SKM-1 treated with dmso at 0.1 percent for 144 hours (cell line): ENCODE data around the gene ABCC3.

Experiments used
- DNase-seq: peaks from one replicate; lab custom pipeline; 2025; ENCODE audit not compliant: unreplicated experiment; lab: John Stamatoyannopoulos, UW

Gene ABCC3

DNA sequence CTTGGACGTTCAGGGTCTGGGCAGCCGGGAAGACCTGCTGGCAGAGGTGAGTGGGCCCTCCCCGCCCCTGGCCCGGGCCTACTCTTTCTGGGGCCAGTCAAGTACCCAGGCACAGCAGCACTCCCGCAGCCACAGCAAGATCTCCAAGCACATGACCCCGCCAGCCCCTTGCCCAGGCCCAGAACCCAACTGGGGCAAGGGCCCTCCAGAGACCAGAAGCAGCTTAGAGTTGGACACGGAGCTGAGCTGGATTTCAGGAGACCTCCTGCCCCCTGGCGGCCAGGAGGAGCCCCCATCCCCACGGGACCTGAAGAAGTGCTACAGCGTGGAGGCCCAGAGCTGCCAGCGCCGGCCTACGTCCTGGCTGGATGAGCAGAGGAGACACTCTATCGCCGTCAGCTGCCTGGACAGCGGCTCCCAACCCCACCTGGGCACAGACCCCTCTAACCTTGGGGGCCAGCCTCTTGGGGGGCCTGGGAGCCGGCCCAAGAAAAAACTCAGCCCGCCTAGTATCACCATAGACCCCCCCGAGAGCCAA is 8.6 kb upstream of the ABCC3 start:
- peak; percentile 61 for DNase-seq

DNA sequence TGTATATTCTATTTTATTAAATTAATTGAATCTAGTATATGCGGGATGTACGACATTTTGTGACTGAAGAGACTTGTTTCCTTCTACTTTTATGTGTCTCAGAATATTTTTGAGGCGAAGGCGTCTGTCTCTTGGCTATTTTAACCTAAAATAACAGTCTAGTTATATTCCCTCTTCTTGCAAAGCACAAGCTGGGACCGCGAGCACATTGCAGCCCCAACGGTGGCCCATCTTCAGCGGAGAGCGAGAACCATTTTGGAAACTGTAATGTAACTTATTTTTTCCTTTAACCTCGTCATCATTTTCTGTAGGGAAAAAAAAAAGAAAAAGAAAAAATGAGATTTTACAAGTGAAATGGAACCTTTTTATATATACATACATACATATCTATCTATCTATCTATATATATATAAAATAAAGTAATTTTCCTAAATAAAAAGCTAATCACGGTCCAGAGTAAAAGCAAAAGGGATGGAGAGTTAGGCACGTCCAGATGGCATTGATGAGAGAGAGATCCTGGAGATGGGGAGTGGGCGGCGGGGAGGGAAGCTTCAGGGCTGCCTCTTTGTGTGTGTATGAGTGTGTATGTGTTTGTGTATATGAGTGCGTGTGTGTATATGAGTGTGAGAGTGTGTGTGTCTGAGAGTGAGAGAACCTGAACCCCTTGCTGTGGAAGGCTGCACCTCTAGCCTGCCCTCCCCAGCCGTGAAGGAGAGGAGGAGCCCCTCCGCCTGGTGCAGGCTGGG is 7.5 kb upstream of the ABCC3 start:
- no peak for DNase-seq

DNA sequence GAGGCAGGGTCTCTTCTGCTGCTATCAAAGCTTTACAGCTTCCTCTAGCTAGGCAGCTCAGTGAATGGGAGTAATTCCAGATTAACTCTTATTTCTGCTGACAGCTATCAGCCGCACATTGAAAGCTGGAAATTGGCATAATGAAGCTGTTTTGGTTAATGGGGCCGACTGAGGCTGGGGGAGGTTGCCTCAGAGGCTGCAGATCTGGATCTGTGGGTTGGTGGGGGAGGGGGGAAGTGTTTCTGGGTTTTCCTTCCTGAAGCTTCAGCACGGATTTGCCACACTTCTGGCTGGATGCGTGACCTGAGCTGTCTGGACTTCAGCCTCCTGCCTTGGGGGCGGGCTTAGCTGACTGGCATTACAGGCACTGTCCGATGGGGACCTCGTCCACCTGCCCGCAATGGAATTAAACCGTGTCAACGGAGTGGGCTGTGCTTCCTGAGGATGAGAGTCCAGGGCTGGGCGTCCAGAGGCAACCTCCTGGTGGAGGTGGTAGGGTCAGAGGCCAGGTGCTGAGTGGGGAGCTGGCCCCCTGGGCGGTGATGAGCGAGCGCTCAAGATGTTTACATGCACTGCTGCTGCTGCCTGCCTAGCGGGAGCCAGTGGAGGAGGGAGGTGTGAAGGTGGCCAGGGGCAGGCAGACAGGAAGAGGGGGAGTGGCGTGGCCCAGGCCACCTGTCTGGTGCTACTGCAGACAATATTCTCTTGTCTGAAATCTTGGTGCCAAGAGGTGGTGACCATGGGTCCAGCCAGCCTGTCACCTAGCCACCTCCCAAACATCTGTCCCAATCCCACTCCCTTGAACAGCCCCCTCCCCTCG is 6.7 kb upstream of the ABCC3 start:
- no peak for DNase-seq

DNA sequence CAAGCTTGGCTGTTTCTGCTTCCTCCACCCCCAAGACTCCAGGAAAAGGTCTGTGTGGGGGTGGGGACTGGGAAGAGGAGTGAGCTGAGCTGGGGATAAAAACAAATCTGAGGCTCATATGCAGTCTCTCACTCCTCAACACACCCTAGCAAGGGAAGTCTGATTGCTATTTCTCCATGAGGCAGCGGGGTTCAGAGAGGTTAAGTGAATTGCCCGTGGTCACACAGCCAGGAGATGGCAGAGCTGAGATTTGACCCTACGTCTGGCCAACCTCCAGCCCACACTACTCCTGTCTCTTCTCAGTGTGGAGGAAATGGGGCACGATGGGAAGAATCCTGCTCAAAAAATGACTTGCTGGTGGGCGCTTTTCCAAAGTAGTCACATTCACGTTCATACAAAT is 4.8 kb upstream of the ABCC3 start:
- no peak for DNase-seq

DNA sequence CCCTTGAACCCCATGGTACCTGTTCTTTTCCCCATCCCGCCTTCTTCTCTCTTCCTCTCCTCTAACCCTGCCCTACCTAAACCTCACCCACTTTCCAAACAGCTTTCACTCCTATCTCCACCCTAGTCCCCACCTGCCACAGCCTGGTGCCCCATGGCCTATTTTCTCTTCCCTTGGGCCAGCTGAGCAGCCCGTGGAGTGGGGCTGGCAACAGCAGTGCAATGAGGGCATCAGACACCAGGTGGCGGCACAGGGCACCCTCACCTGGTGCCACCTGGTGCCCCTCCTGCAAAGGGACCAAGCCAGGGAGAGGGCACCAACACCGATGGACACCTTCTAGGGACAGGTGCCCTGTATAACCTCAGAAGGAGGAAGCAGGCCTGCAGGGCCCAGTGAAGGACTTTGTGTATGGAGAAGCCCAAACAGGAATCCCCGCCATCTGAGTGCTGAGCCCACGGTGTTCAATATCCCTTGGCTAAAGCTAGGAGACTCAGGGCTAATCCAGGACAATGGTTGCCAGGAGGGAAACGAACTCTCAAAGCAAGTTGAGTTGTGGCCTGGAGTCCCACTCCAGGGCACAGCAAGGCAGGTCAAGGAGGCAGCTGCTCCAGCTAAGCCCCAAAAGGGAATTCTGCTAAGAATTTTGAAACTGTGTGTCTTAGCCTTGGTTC is 4.0 kb upstream of the ABCC3 start:
- DNase-seq: no peak

DNA sequence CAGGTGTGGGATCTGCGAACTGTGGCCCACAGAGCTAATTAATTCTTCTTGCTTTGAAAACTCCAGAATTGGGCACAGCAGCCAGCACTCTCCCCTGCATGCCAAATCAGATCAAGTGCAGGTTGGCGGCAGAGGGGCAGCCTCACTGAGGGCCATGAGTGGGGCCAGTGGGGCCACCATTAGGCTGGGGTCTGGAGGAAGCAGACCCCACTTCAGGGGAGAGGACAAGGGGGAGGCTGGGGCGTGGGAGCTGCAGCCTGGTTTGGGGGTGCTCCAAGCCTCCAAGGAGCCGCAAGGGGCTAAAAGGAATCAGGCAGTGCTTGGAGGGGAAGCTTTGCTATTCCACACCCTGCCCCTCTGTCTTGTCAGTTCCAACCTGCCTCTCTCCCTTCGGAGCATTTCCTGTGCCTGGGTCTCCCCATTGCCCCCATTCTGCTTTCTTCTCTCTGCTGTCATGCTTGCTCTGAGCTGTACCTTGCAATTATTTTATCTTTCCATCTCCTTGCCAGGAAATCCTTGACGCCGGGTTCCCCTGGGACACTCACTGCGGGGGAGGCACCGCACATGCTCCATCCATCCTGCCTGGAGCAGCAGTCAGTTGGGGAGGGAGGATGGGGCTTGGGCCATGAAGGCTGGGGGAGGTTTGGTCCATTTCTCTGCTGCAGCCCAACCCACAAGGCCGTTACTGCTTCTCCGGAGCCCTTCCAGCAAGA is 3.3 kb upstream of the ABCC3 start:
- no peak for DNase-seq

DNA sequence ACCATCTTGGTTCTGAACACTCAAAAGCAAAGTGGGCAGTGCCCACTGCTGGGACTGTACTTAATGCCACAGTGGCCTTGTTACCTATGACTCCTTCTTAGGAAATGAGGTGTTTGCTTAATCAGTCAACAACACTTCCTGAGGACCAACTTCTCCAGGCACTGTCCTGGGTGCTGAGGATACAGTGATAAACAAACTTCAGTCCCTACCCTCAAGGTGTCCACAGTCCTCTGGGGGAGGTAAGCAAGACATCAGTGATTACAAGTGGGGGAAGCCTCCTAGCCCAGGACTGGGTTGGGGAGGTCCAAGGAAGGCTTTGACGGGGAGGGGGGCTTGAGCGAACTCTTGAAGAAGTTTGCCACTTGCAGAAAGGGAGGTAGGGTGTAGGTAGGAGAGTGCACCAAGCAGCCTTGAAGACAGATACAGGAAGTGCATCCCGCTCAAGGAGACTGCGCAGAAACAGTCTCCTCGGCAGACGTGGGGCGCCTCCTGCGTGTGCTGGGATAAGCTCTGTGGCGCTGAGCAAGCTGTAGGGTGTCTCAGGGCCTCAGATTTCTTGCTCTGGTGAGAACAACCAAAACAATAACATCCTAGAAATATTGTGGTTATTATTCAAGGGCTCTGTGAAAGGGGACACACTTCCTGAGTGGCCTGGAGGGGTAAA is 2.6 kb upstream of the ABCC3 start:
- DNase-seq: no peak

DNA sequence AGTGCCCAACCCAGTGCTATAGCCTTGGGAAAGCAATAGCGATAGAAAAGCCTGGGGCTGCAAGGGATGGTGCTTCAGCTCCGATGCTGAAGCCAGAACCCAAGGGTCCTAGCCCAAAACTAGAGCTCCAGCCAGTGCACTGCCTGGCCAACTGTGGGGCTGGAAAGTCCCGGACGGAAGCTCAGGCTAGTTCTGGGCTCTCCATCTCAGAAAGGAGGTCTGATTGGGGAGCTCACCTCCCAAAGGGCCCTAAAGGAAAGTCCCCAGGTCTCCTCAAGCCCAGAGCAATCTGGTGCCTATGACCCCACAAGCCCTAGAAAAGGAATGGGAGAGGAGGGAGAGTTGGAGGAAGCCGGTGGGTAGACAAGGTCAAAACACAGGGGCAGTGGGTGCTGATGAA is 2.0 kb upstream of the ABCC3 start:
- DNase-seq: no peak

DNA sequence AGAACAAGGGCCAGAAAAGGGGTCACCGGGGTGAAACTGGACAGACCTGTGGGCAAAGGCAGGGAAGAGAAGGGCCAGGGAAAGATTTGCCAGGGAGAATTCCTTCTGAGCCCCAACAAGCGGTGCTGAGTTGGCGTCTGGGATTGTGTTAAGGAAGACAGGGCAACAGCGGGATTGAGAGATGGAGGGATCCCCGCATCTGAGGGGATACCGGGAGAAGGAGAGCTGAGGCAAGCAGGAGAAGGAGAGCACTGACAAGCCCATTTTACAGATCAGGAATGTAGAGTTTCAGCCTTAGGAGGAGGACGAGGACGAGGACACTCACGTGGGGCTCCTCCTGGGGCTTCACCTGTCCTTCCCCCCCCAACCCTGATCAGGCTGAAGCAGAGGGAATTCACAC is 998 bp upstream of the ABCC3 start:
- DNase-seq: no peak

DNA sequence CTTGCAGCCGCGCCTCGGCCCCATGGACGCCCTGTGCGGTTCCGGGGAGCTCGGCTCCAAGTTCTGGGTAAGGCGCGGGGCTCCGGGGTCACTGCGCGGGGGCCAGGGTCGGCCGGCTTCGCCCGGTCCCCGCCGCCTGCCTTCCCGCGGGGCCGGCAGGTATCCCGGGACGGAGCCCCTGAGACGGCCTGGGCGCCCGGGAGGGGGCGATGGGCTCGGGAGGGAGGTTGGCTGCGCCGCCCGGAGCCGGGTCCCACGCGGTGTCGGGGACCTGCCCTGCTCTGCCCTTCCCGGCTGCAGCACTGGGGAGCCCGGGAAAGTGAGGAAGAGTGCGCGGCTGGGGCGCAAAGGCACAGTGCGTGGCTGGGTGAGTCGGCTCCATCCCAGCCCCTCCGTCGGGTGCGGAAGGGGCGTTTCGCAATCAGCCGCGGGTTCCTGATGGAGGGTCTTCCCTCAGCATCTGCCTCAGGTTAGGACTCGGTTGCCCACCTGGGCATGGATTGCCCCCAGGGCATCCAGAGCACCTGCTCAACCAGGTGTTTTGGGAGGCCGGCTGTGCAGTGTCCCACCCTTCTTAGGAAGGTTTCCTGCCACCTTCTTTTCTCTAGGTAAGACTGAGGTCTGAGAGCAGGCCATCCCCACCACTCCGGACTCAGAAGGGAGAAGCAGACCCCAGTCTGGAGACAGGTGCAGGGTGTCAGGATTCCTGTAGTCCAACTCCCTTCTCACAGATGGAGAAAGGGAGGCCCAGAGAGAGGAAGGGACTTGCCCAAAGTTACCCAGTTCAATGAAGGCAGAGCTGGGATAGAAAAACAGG is 442 bp downstream of the ABCC3 start:
- DNase-seq: no peak

DNA sequence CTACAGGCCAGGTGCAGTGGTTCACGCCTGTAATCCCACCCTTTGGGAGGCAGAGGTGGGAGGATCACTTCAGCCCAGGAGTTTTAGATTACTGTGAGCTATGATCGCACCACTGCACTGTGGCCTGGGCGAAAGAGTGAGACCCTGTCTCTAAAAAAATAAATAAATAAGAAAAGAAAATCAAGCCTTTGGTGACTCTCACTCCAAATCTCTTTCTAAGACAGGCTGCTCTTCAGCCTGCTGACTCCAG is 976 bp downstream of the ABCC3 start:
- no peak for DNase-seq

DNA sequence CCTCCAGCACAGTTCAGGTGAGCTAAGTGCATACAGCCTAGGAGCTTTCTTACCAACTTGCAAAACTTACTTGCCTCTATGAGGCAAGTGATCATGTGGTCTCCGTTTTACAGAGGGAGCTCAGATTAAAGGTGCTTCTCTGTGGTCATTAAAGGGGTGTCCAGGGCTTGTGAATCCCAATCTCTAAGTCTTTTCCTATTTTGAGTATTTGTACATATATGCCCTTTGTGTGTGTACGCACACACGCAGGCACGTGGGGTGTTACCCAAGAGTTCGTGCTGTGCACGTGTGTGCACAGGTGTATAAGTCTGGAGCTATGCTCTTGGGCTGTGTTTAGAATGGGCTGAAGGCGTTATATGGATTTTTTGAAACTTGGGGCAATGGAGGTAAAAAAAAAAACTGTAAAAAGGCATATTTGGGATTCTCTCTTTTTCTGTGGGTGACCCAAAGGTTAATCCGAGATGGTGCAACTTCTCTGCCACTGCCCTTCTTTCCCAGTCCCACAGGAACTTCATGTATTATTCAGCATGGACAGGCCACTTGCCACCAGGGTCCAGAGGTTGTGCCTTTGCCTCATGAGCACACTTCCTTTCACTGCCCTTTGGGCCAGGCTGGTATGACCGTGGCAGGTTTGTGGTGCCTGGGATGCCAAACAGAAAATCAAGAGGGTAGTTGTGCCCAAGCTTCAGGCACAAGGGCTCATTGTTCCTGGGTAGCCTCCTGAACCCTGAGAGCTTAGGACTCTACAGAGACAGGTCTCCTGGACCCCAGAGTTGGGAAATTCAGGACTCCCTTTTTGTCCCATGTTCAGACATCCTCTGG is 1.5 kb downstream of the ABCC3 start:
- DNase-seq: no peak

DNA sequence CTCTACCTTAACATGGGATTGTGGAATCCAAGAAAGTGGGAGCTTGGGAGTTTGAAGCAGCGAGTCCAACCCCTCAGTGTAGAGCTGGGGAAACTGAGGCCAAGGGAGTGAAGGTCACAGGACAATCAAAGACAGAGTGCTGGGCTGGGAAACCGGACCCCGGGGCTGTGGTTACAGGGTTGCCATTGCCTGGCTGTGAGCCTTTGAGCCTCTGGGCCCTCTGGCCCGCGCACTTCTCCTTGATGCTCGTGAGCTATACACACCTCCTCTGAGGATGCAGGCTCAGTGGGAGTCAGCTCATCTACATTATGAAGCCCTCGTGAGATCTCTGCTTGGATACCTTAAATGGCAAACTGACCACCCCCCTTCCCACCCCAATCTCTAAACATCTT is 2.1 kb downstream of the ABCC3 start:
- no peak for DNase-seq

DNA sequence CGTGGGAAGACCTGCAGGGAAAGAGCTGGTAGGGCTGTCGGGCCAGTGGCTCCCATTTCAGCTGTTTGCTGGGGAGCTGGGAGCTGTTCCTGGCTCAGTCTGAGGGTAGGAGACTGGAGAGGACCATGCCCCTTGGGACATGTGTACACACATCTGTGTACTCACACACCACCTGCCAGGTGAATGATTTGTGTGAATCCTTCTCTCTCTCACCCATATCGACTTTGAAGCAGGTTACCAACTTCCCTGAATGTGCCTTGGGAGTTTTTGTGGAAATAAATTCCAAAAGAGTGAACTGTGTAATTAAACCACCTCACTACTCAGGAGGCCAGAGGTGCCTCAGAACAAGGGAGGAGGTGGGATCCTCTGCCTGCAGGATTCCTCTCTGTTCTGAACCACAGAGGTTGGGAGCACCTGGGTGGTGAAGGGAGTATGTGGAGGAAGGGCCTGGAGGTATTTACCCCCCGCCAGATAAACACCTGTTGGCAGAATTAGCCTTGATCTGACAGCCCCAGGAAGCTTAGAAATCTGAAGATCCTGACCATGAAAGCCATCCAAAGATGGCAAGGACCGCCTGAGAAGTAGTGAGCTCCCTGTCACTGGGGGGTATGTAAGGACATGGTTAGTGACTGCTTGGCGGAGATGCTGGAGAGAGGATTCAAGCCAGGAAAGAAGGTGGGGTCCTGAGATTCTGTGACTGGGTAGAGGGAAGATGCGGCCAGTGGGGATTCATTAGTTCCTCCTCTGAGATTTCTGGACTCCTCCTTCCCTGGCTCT is 3.3 kb downstream of the ABCC3 start:
- DNase-seq: no peak

DNA sequence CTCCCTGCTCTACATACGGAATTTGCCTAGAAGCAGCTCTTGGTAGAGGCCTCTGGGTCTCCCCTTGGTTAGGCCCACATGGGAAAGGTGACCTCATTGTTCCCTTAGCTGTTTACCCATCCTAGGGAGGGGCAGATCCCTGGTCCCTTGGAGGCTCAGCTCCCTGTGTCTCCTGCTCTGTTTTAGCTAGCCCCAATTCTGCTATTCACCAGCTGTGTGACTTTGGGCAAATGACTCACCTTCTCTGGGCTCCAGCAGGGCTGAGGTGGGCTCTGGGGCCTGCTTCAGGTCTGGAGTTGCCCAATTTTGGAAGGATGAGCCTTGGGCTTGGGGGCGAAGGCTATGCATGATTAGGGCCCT is 3.9 kb downstream of the ABCC3 start:
- DNase-seq: no peak

DNA sequence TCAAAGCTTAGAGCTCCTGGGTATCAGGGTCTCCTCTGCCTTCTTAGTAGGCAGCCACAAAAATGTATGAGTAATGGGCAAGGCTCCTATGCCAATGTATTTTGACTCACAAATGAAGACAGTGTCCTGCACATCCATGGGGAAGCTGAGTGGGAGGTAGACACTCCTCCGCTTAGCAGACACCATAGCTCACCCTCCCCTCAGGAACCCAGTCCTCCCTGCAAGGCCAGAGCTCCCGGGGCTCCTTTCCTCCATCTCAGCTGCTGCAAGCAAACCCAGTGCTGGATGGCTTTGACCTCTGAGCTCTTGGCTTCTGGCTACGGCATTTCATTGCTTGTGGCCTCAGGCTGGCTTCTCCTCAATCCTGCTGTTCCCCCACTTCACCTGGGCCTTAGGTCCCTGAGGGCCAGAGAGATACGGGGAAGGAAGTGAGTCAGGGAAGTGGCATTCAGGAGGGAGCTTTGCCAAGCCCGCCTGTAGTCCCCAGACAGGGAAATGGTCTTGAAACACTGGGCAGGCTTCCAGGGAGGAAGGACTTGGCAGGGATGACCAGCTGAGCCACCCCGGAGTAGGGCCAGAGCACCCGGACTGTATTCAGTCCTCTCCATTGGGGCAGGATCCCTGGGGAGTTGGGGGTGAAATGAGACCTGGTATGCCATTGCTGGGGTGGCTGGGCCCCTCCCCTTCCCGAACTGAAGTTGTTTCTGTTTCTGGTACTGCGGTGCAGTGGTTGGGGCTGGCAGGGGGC is 4.5 kb downstream of the ABCC3 start:
- no peak for DNase-seq

DNA sequence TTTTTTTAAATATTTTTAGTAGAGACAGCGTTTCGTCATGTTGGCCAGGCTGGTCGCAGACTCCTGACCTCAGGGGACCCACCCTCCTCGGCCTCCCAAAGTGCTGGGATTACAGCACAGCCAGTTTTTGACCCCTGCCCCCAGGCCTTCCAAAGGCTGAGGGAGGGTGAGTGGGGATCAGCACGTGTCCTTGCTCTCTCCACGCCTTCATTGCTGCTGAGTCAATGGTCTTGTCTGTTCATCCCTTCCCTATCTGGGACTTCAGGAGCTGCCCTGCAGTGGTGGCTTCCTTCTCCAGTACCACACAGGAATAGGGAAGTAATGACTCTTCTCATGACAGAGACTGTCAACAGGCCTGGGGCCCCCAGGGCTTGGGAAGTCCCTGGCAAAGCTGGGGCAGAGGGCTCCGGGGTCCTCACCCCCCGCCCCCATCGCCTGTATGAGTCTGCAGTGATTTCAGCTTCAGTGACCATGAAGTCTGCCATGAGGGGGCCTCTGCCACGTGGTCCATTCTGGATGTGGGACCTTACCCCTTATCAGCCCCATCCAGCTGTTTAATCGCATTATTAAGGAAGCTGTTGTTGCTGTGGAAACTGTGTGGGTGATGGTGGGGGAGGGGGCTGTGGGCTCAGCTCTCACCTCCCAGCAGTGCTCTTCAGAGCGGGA is 6.1 kb downstream of the ABCC3 start:
- no peak for DNase-seq
